RWPE1 (cell line): ENCODE data around the gene ISY1.
"Not testable (repeated sequence)": the region's sequence is repeated elsewhere in the genome, so short reads cannot be mapped to it uniquely, and the experiment has no call there.

Source experiments
- CTCF ChIA-PET: fragments of 350-600 bp; sonication (Branson Sonifier 250); formaldehyde crosslinking; extraction: SDS; loops from one replicate; lab custom pipeline; 2021; lab: Yijun Ruan, JAX
- POLR2A ChIA-PET: fragments of 400-600 bp; formaldehyde crosslinking; extraction: SDS; loops from one replicate; lab custom pipeline; 2020; ENCODE audit warnings: antibody characterized with exemption; ENCODE audit not compliant: low non-redundant PET; lab: Yijun Ruan, JAX
- DNase-seq: peaks from one replicate; pipeline ENCODE4 v3.0.0; 2012; ENCODE audit warnings: low spot score
- H3K27ac ChIP-seq: fragments of 450-650 bp; 2 replicates; pipeline ENCODE4 v1.5.1; 2017
- CTCF ChIP-seq: fragments of 450-650 bp; conservative IDR thresholded peaks from 2 replicates; pipeline ENCODE4 v1.5.1; 2017; ENCODE audit warnings: low read depth, mild to moderate bottlenecking

The ISY1 gene

GRCh38 chr3:129173206-129173605 is 12.3 kb upstream of the ISY1 start:
- DNase-seq: no peak
- POLR2A ChIA-PET: no interaction called here
- CTCF ChIA-PET: no interaction called here
- no peak overlapping the region for H3K27ac ChIP-seq
- TF ChIP-seq CTCF: no peak

- H3K27ac ChIP-seq: no peak overlapping the region; the same call in 1 of the 2 replicates
- no peak for DNase-seq
- POLR2A ChIA-PET: no interaction called here
- CTCF ChIA-PET: no interaction called here
- no peak for TF ChIP-seq CTCF
These were observed 5.9 kb upstream of the ISY1 start for GRCh38 chr3:129166579-129167332.

GRCh38 chr3:129165594-129165993 is 4.7 kb upstream of the ISY1 start:
- H3K27ac ChIP-seq: peak overlapping the region; percentile 50
- CTCF ChIA-PET: interaction anchor here (0.6 kb wide), 1 partner anchor 26 kb away, joined by 3 read pairs; no protein-coding TSS in a partner anchor
- POLR2A ChIA-PET, DNase-seq: not testable (repeated sequence)

GRCh38 chr3:129164500-129164899 is 3.6 kb upstream of the ISY1 start:
- no peak for DNase-seq
- TF ChIP-seq CTCF: no peak
- POLR2A ChIA-PET: no interaction called here
- CTCF ChIA-PET: interaction anchor here (3.2 kb wide), 1 partner anchor 81 kb away, joined by 18 read pairs; no protein-coding TSS in a partner anchor
- peak overlapping the region; percentile 43 for H3K27ac ChIP-seq

GRCh38 chr3:129162729-129163579 is 2.1 kb upstream of the ISY1 start:
- DNase-seq: no peak
- TF ChIP-seq CTCF: peak; percentile 19; the same call in 1 of the 2 replicates
- H3K27ac ChIP-seq: no peak overlapping the region
- ChIA-PET POLR2A (no interaction called here), CTCF (interaction anchor here (0.6 to 3.2 kb wide), 6 partner anchors 22 to 88 kb away, joined by 3 to 18 read pairs (median 4); partner anchors contain the start of gene COPG1)

- peak; percentile 48 for DNase-seq
- ChIA-PET POLR2A (interaction anchor here (0.7 to 1.3 kb wide), 2 partner anchors 83 to 87 kb away, joined by 5 to 7 read pairs; partner anchors contain the start of gene COPG1), CTCF (interaction anchor here (0.6 to 3.2 kb wide), 9 partner anchors 23 to 603 kb away, joined by 3 to 18 read pairs (median 3); partner anchors contain the start of gene COPG1)
- TF ChIP-seq CTCF: peak; percentile 57
- peak overlapping the region; percentile 97 for H3K27ac ChIP-seq
These were observed 1.0 kb upstream of the ISY1 start for GRCh38 chr3:129161860-129162271.
